CD4-positive, alpha-beta memory T cell (primary cell): Measurements from ENCODE around the gene CNPY4. TPM values are rescaled to one million over a fixed set of nuclear protein-coding genes. Genes with fewer than 3 reads are reported as not detected.
A peak's percentile ranks its signal among the peaks of the same experiment; 100 is the strongest.

Source experiments
- CTCF ChIA-PET: fragments of 350-600 bp; sonication (Branson Sonifier 250); formaldehyde crosslinking; loops from one replicate; lab custom pipeline; 2021; ENCODE audit warnings: inconsistent platforms; ENCODE audit not compliant: partially characterized antibody; lab: Charles Lee
- POLR2A ChIA-PET: fragments of 350-600 bp; sonication (Branson Sonifier 250); formaldehyde crosslinking; loops from one replicate; lab custom pipeline; 2021; ENCODE audit not compliant: partially characterized antibody; lab: Charles Lee
- DNase-seq, 5 donors: peaks; one replicate each; pipeline versions ENCODE4 v3.0.0 to v3.0.0-alpha.2; 2020 to 2022; ENCODE audit warnings: mixed read lengths in 1 of 5
- H3K27ac ChIP-seq: one replicate; pipeline ENCODE4 v1.7.0; 2013; ENCODE audit warnings: low read depth, low read length
- H3K27me3 ChIP-seq: 2 replicates; pipeline ENCODE4 v1.7.0; 2013; ENCODE audit warnings: mild to moderate bottlenecking, low read length, moderate library complexity; ENCODE audit not compliant: insufficient read depth
- H3K36me3 ChIP-seq: 2 replicates; pipeline ENCODE4 v1.7.0; 2013; ENCODE audit warnings: mild to moderate bottlenecking, low read length, moderate library complexity; ENCODE audit not compliant: insufficient read depth
- H3K4me1 ChIP-seq: 2 replicates; pipeline ENCODE4 v1.7.0; 2013; ENCODE audit warnings: mild to moderate bottlenecking, low read length, moderate library complexity; ENCODE audit not compliant: insufficient read depth
- H3K4me3 ChIP-seq, 2 donors: one replicate each; pipeline ENCODE4 v1.7.0; 2013; ENCODE audit warnings: low read length in 2 of 2, mild to moderate bottlenecking in 1 of 2
- H3K9me3 ChIP-seq, 2 donors: one replicate each; pipeline ENCODE4 v1.7.0; 2013; ENCODE audit warnings: low read length in 2 of 2, control low read depth in 1 of 2; ENCODE audit not compliant: control insufficient read depth in 1 of 2
- H3K27ac Mint-ChIP-seq, 7 donors: one replicate each; pipeline ENCODE4 v1.8.0; 2020 to 2021; ENCODE audit warnings: mixed read lengths in 7 of 7, mild to moderate bottlenecking in 6 of 7, inconsistent platforms in 3 of 7, moderate library complexity in 3 of 7
- H3K27me3 Mint-ChIP-seq, 2 donors: one replicate each; pipeline ENCODE4 v1.8.0; 2020 to 2021; ENCODE audit warnings: mixed read lengths in 2 of 2
- H3K36me3 Mint-ChIP-seq, 2 donors: one replicate each; pipeline ENCODE4 v1.8.0; 2020 to 2021; ENCODE audit warnings: mixed read lengths in 2 of 2, inconsistent platforms in 1 of 2, mild to moderate bottlenecking in 1 of 2
- H3K4me1 Mint-ChIP-seq, 4 donors: one replicate each; pipeline ENCODE4 v1.8.0; 2020 to 2021; ENCODE audit warnings: mixed read lengths in 4 of 4, mild to moderate bottlenecking in 1 of 4
- H3K4me3 Mint-ChIP-seq, 8 donors: one replicate each; pipeline ENCODE4 v1.8.0; 2020 to 2021; ENCODE audit warnings: mixed read lengths in 8 of 8, mild to moderate bottlenecking in 7 of 8, moderate library complexity in 6 of 8, inconsistent platforms in 3 of 8
- H3K9me3 Mint-ChIP-seq, 8 donors: one replicate each; pipeline ENCODE4 v1.8.0; 2020 to 2021; ENCODE audit warnings: mixed read lengths in 8 of 8, mild to moderate bottlenecking in 5 of 8, inconsistent platforms in 3 of 8, moderate library complexity in 1 of 8
- intact Hi-C: fragments of 100-400 bp; cut with micrococcal nuclease; formaldehyde crosslinking; loops from one replicate; pipeline ENCODE4 v1.15.1; 2023
- polyA plus RNA-seq, 2 donors: library from polyadenylated mRNA; unstranded; fragments of 300-500 nt; fragmentation: Illumina TruSeq; gene quantifications; one replicate each; pipeline ENCODE4 v1.2.3, GENCODE V29; 2021
- total RNA-seq, 2 experiments: library from RNA; stranded (reverse); gene quantifications; one replicate each; pipeline ENCODE4 v1.2.3, GENCODE V29; 2021

CNPY4 gene
- total and polyA plus RNA-seq, 4 experiments from 2014 or later = 14.8 to 69.8 (median 46.9) TPM

GRCh38 chr7:100169147-100169850 lies 49.9 kb downstream of the CNPY4 start:
- Histone ChIP-seq H3K36me3 (no peaks in the 10 kb centered on the region), H3K9me3 (no peaks in the 10 kb centered on the region), H3K4me1 (peaks cover 66% of the 10 kb centered on the region), H3K27me3 (no peaks in the 10 kb centered on the region), H3K27ac (no peak overlapping the region), H3K4me3 (no peak overlapping the region)
- Mint-ChIP-seq H3K4me3 (peak overlapping the region; percentile 87 to 94 (median 90)), H3K4me1 (peaks cover 42 to 69% (median 53%) of the 10 kb centered on the region in 4 donors), H3K36me3 (peaks cover 0 to 1% of the 10 kb centered on the region in 2 donors), H3K27ac (peak overlapping the region; percentile 81 to 96 (median 89)), H3K27me3 (peaks cover 2 to 4% of the 10 kb centered on the region in 2 donors), H3K9me3 (peaks cover 0 to 2% (median 0%) of the 10 kb centered on the region in 8 donors)
- ChIA-PET POLR2A (interaction anchor here (3.8 to 6.9 kb wide), 3 partner anchors 8 to 19 kb away, joined by 35 to 95 read pairs (median 53); partner anchors contain the start of genes GPC2, LAMTOR4, STAG3 and TRAPPC14), CTCF (interaction anchor here (0.7 kb wide), 1 partner anchor 22 kb away, joined by 3 read pairs; no protein-coding TSS in a partner anchor)
- intact Hi-C loops = no loop called here
- DNase-seq = no peak

- H3K9me3 Mint-ChIP-seq = peaks cover 0 to under 1% (median 0%) of the 10 kb centered on the region in 8 donors
- Histone ChIP-seq H3K27me3 (no peaks in the 10 kb centered on the region), H3K4me3 (no peak overlapping the region), H3K36me3 (no peaks in the 10 kb centered on the region), H3K4me1 (peaks cover 64% of the 10 kb centered on the region), H3K27ac (no peak overlapping the region), H3K9me3 (no peaks in the 10 kb centered on the region)
- ChIA-PET CTCF (no interaction called here), POLR2A (interaction anchor here (2.0 to 4.4 kb wide), 3 partner anchors 13 to 22 kb away, joined by 6 to 53 read pairs (median 14); partner anchors contain the start of genes LAMTOR4 and TRAPPC14)
- peaks cover 2 to 4% of the 10 kb centered on the region in 2 donors for H3K27me3 Mint-ChIP-seq
- H3K27ac Mint-ChIP-seq = peak overlapping the region; percentile 7 to 88 (median 70)
- H3K4me1 Mint-ChIP-seq = peaks cover 41 to 69% (median 54%) of the 10 kb centered on the region in 4 donors
- peaks cover 0 to 1% of the 10 kb centered on the region in 2 donors for H3K36me3 Mint-ChIP-seq
- intact Hi-C loops = no loop called here
- H3K4me3 Mint-ChIP-seq = peak overlapping the region; percentile 69 to 87 (median 78)
- DNase-seq = no peak
Measured at GRCh38 chr7:100170101-100170897, 50.9 kb downstream of the CNPY4 start.

- ChIA-PET POLR2A (interaction anchor here (0.9 to 2.4 kb wide), 5 partner anchors 8 to 51 kb away, joined by 3 to 14 read pairs (median 6); partner anchors contain the start of genes LAMTOR4 and TRAPPC14), CTCF (interaction anchor here (1.1 kb wide), 1 partner anchor 38 kb away, joined by 6 read pairs; no protein-coding TSS in a partner anchor)
- no peak overlapping the region for H3K4me3 ChIP-seq
- peaks cover 39 to 67% (median 50%) of the 10 kb centered on the region in 4 donors for H3K4me1 Mint-ChIP-seq
- no peaks in the 10 kb centered on the region for H3K9me3 Mint-ChIP-seq
- H3K27me3 ChIP-seq = no peaks in the 10 kb centered on the region
- H3K36me3 Mint-ChIP-seq = peaks cover 0 to 1% of the 10 kb centered on the region in 2 donors
- H3K27ac ChIP-seq = no peak overlapping the region
- H3K27ac Mint-ChIP-seq = peak overlapping the region in 4 of 7 donors; percentile 7 to 85 (median 64)
- intact Hi-C loops = no loop called here
- H3K27me3 Mint-ChIP-seq = peaks cover 2 to 4% of the 10 kb centered on the region in 2 donors
- DNase-seq = peak in 2 of 5 donors; percentile 32 to 52
- no peaks in the 10 kb centered on the region for H3K9me3 ChIP-seq
- no peaks in the 10 kb centered on the region for H3K36me3 ChIP-seq
- H3K4me3 Mint-ChIP-seq = peak overlapping the region; percentile 69 to 87 (median 78)
- peaks cover 55% of the 10 kb centered on the region for H3K4me1 ChIP-seq
Measured at GRCh38 chr7:100171087-100171681, 51.8 kb downstream of the CNPY4 start.

- peak in 1 of 5 donors; percentile 52 for DNase-seq
- H3K27ac ChIP-seq = no peak overlapping the region
- Mint-ChIP-seq H3K4me3 (peak overlapping the region; percentile 67 to 89 (median 82)), H3K27ac (peak overlapping the region in 5 of 7 donors; percentile 40 to 81 (median 53)), H3K4me1 (peaks cover 37 to 66% (median 50%) of the 10 kb centered on the region in 4 donors), H3K27me3 (peaks cover 2 to 4% of the 10 kb centered on the region in 2 donors), H3K36me3 (peaks cover 0 to 1% of the 10 kb centered on the region in 2 donors), H3K9me3 (no peaks in the 10 kb centered on the region)
- H3K27me3 ChIP-seq = no peaks in the 10 kb centered on the region
- H3K9me3 ChIP-seq = no peaks in the 10 kb centered on the region
- peaks cover 52% of the 10 kb centered on the region for H3K4me1 ChIP-seq
- POLR2A ChIA-PET = interaction anchor here (0.9 to 2.4 kb wide), 6 partner anchors 9 to 52 kb away, joined by 3 to 14 read pairs (median 6); partner anchors contain the start of genes LAMTOR4 and TRAPPC14
- CTCF ChIA-PET = interaction anchor here (1.1 to 2.1 kb wide), 2 partner anchors 39 to 46 kb away, joined by 5 to 6 read pairs; no protein-coding TSS in a partner anchor
- no peaks in the 10 kb centered on the region for H3K36me3 ChIP-seq
- H3K4me3 ChIP-seq = no peak overlapping the region
- intact Hi-C loops = no loop called here
Measured at GRCh38 chr7:100171840-100172239, 52.4 kb downstream of the CNPY4 start.

GRCh38 chr7:100173806-100174495 lies 54.5 kb downstream of the CNPY4 start:
- H3K36me3 ChIP-seq = no peaks in the 10 kb centered on the region
- CTCF ChIA-PET = interaction anchor here (2.1 kb wide), 1 partner anchor 44 kb away, joined by 5 read pairs; no protein-coding TSS in a partner anchor
- peak overlapping the region in 3 of 7 donors; percentile 11 to 58 (median 12) for H3K27ac Mint-ChIP-seq
- H3K27me3 Mint-ChIP-seq = peaks cover 2 to 4% of the 10 kb centered on the region in 2 donors
- POLR2A ChIA-PET = no interaction called here
- no peak overlapping the region for H3K27ac ChIP-seq
- H3K27me3 ChIP-seq = no peaks in the 10 kb centered on the region
- H3K4me3 Mint-ChIP-seq = peak overlapping the region in 1 of 8 donors; percentile 6
- H3K4me3 ChIP-seq = no peak overlapping the region
- H3K9me3 ChIP-seq = no peaks in the 10 kb centered on the region
- H3K4me1 ChIP-seq = peaks cover 43% of the 10 kb centered on the region
- H3K36me3 Mint-ChIP-seq = no peaks in the 10 kb centered on the region
- peaks cover 19 to 54% (median 36%) of the 10 kb centered on the region in 4 donors for H3K4me1 Mint-ChIP-seq
- peaks cover 0 to 2% (median 0%) of the 10 kb centered on the region in 8 donors for H3K9me3 Mint-ChIP-seq
- DNase-seq = no peak
- intact Hi-C loops = no loop called here

- ChIA-PET CTCF (no interaction called here), POLR2A (interaction anchor here (4.8 kb wide), 1 partner anchor 16 kb away, joined by 30 read pairs; the partner anchor contains the start of gene TRAPPC14)
- Histone ChIP-seq H3K27ac (no peak overlapping the region), H3K9me3 (no peaks in the 10 kb centered on the region), H3K4me3 (no peak overlapping the region), H3K4me1 (peaks cover 36% of the 10 kb centered on the region), H3K36me3 (no peaks in the 10 kb centered on the region), H3K27me3 (no peaks in the 10 kb centered on the region)
- no peak for DNase-seq
- Mint-ChIP-seq H3K4me1 (peaks cover 19 to 47% (median 31%) of the 10 kb centered on the region in 4 donors), H3K36me3 (no peaks in the 10 kb centered on the region), H3K4me3 (peak overlapping the region in 1 of 8 donors; percentile 55), H3K27me3 (peaks cover 2 to 4% of the 10 kb centered on the region in 2 donors), H3K27ac (peak overlapping the region in 3 of 7 donors; percentile 52 to 68 (median 58)), H3K9me3 (peaks cover 0 to 2% (median 0%) of the 10 kb centered on the region in 8 donors)
- intact Hi-C loops = no loop called here
Measured at GRCh38 chr7:100174582-100174981, 55.1 kb downstream of the CNPY4 start.
